Measurements from ENCODE around the gene ACOX1. TPM values are rescaled to one million over a fixed set of nuclear protein-coding genes. Genes with fewer than 3 reads are reported as not detected.

The ACOX1 gene
- total RNA-seq, result 93.2 TPM

GRCh38 chr17:75978938-75979704, at the start of gene ACOX1, which contains the start of gene TEN1:
ACOX1 (minus strand) TSS chr17:75979166; CDS start chr17:75979073, 93 bp downstream.
TEN1 (plus strand) TSS chr17:75979240; CDS start chr17:75986193, 6,953 bp downstream.

GRCh38 chr17:76027159-76027839, 48.3 kb upstream of the ACOX1 start, which contains the start of gene EVPL:
EVPL (minus strand) TSS chr17:76027306; CDS start chr17:76027198, 108 bp downstream.

GRCh38 chr17:76000755-76001521, 22.0 kb upstream of the ACOX1 start, which contains the start of gene CDK3:
CDK3 (plus strand) TSS chr17:76000855; CDS start chr17:76001426, 571 bp downstream.

GRCh38 chr17:75940727-75941441, 38.1 kb downstream of the ACOX1 start, which contains the start of gene FBF1:
FBF1 (minus strand) TSS chr17:75941042; CDS start chr17:75938149, 2,893 bp downstream.

GRCh38 chr17:75904749-75905521, 74.0 kb downstream of the ACOX1 start, which contains the start of gene MRPL38:
MRPL38 (minus strand) TSS chr17:75904884; CDS start chr17:75904875, 9 bp downstream.

GRCh38 chr17:75896415-75897159, 82.4 kb downstream of the ACOX1 start, which contains the start of gene TRIM65:
TRIM65 (minus strand) TSS chr17:75896951; CDS start chr17:75896937, 14 bp downstream.

Other genes with a start within 250 kb of the ACOX1 start
- 8.5 TPM for gene GALK1, start 214.0 kb downstream of the ACOX1 start, total RNA-seq
- gene UNK, start 194.4 kb downstream of the ACOX1 start, total RNA-seq, result 31.1 TPM
- 2.5 TPM for gene UNC13D, start 134.8 kb downstream of the ACOX1 start, total RNA-seq
- 52.1 TPM for gene WBP2, start 123.8 kb downstream of the ACOX1 start, total RNA-seq
- 15.2 TPM for gene TRIM47, start 100.6 kb downstream of the ACOX1 start, total RNA-seq
- 10.6 TPM for gene TRIM65, start 82.2 kb downstream of the ACOX1 start, total RNA-seq
- 37.4 TPM for gene MRPL38, start 74.3 kb downstream of the ACOX1 start, total RNA-seq
- 22.8 TPM for gene FBF1, start 38.1 kb downstream of the ACOX1 start, total RNA-seq
- gene TEN1, start 74 bp upstream of the ACOX1 start, total RNA-seq, result 8.8 TPM
- 2.8 TPM for gene CDK3, start 21.7 kb upstream of the ACOX1 start, total RNA-seq
- under 0.01 TPM for gene EVPL, start 48.1 kb upstream of the ACOX1 start, total RNA-seq
- gene SRP68, start 93.4 kb upstream of the ACOX1 start, total RNA-seq, result 19.8 TPM
- not detected for gene GALR2, start 95.6 kb upstream of the ACOX1 start, total RNA-seq
- not detected for gene ZACN, start 100.0 kb upstream of the ACOX1 start, total RNA-seq
- gene EXOC7, start 124.6 kb upstream of the ACOX1 start, total RNA-seq, result 105 TPM
- gene FOXJ1, start 162.1 kb upstream of the ACOX1 start, total RNA-seq, result 21.7 TPM